HEK293 (cell line): ENCODE results near the gene NAV2.

Source experiments
- INSM2 ChIP-seq: fragments of 450-650 bp; formaldehyde crosslinking; IDR thresholded peaks from 2 replicates; pipeline ENCODE4 v1.5.1; 2016; ENCODE audit warnings: missing biosample characterization, missing genetic modification characterization
- TF ChIP-seq, protein P1 (sequence below): fragments of 450-650 bp; formaldehyde crosslinking; IDR thresholded peaks from 2 replicates; pipeline ENCODE4 v1.5.1; 2016; ENCODE audit warnings: missing biosample characterization, missing genetic modification characterization

DNA sequence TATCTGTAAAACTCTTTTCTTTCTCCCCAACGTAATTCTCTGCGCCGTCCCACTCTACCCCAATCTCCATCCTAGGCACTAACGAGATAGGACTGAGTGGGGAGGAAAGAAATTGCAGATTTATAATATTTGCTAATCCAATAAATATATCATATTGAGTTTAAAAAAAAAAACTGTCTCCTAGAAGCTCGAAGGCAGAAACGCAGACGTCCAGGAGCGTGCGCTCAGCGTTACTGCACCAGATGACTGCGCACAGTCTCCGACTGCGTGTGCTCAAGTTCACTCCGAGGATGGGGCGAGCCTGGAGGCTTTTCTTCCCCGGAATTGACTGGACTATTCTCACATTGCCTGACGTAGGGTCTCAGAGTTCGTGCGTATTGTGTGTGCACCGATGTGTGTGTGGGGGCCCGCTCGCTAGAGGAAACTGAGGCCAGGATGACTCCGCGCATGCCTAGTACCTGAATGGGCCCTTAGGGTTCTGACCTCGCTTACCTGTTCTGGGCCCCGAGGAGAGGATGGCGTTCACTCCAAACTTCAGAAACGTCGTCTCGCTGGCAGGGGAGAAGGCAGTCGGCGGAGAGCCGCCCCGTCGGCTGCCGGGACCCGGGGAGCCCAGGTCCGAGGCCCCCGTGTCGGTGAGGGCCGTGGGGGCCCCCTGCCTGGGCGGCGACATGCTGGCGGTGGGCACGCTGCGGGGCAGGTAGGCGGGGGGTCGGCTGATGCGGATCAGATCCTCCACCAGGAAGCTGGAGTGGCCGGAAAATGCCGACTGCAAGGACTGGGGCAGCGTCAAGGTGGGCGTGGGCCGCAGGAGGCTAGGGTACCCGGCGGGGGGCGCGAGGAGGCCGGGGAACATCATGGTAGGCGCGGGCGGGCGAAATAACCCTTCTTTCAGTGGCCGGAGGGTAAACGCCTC, 447.1 kb downstream of the NAV2 start:
- TF ChIP-seq, protein P1, sequence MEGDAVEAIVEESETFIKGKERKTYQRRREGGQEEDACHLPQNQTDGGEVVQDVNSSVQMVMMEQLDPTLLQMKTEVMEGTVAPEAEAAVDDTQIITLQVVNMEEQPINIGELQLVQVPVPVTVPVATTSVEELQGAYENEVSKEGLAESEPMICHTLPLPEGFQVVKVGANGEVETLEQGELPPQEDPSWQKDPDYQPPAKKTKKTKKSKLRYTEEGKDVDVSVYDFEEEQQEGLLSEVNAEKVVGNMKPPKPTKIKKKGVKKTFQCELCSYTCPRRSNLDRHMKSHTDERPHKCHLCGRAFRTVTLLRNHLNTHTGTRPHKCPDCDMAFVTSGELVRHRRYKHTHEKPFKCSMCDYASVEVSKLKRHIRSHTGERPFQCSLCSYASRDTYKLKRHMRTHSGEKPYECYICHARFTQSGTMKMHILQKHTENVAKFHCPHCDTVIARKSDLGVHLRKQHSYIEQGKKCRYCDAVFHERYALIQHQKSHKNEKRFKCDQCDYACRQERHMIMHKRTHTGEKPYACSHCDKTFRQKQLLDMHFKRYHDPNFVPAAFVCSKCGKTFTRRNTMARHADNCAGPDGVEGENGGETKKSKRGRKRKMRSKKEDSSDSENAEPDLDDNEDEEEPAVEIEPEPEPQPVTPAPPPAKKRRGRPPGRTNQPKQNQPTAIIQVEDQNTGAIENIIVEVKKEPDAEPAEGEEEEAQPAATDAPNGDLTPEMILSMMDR (tag by site-specific recombination), result no peak
- no peak for TF ChIP-seq INSM2 (tag by site-specific recombination)
